Measurements from ENCODE around the gene UVSSA. TPM values are rescaled to one million over a fixed set of nuclear protein-coding genes. Genes with fewer than 3 reads are reported as not detected.

Gene UVSSA
- total RNA-seq = 9.7 TPM

GRCh38 chr4:1346781-1347409 lies at the start of gene UVSSA:
TSS of gene UVSSA (plus strand) at chr4:1347208. CDS start at chr4:1348092, 884 bp downstream.
- peak; percentile 99 for DNase-seq

GRCh38 chr4:1297456-1298325 lies 49.3 kb upstream of the UVSSA start:
- DNase-seq = no peak

GRCh38 chr4:1298461-1298860 lies 48.5 kb upstream of the UVSSA start:
- no peak for DNase-seq

- no peak for DNase-seq
Observed at GRCh38 chr4:1299301-1299860, 47.6 kb upstream of the UVSSA start.

- DNase-seq = no peak
Observed at GRCh38 chr4:1300466-1301455, 46.2 kb upstream of the UVSSA start.

GRCh38 chr4:1302159-1302558 lies 44.8 kb upstream of the UVSSA start:
- no peak for DNase-seq

- DNase-seq = no peak
Observed at GRCh38 chr4:1305261-1305711, 41.7 kb upstream of the UVSSA start.

GRCh38 chr4:1305781-1306455 lies 41.1 kb upstream of the UVSSA start:
- DNase-seq = no peak

GRCh38 chr4:1307951-1308735 lies 38.9 kb upstream of the UVSSA start:
- DNase-seq = no peak

GRCh38 chr4:1309261-1310010 lies 37.6 kb upstream of the UVSSA start:
- DNase-seq = peak; percentile 83

GRCh38 chr4:1310031-1310795 lies 36.8 kb upstream of the UVSSA start:
- DNase-seq = no peak

GRCh38 chr4:1310796-1311631 lies 36.0 kb upstream of the UVSSA start:
- no peak for DNase-seq

GRCh38 chr4:1312821-1313640 lies 34.0 kb upstream of the UVSSA start:
- no peak for DNase-seq

GRCh38 chr4:1315306-1315705 lies 31.7 kb upstream of the UVSSA start:
- no peak for DNase-seq

- no peak for DNase-seq
Observed at GRCh38 chr4:1315836-1316536, 31.0 kb upstream of the UVSSA start.

GRCh38 chr4:1316537-1317168 lies 30.4 kb upstream of the UVSSA start:
- DNase-seq = no peak
